WI38 (cell line): Measurements from ENCODE around the gene SHANK2.

Source experiments
- H3K4me3 ChIP-seq: 2 replicates; pipeline ENCODE4 v1.5.1; 2011; ENCODE audit warnings: low read depth, mild to moderate bottlenecking, control low read depth, low read length
- CTCF ChIP-seq: IDR thresholded peaks from 2 replicates; pipeline ENCODE4 v1.5.1; 2012; ENCODE audit warnings: low read depth, mild to moderate bottlenecking, control low read depth, low read length

SHANK2 gene

GRCh38 chr11:71227058-71227659 lies 25.2 kb downstream of the SHANK2 start:
- no peak for TF ChIP-seq CTCF
- H3K4me3 ChIP-seq, result no peak overlapping the region

- H3K4me3 ChIP-seq, result no peak overlapping the region
- no peak for TF ChIP-seq CTCF
Measured at GRCh38 chr11:71223671-71224660, 28.4 kb downstream of the SHANK2 start.

- no peak overlapping the region for H3K4me3 ChIP-seq
- TF ChIP-seq CTCF, result no peak
Measured at GRCh38 chr11:71223081-71223405, 29.3 kb downstream of the SHANK2 start.

- TF ChIP-seq CTCF, result no peak
- H3K4me3 ChIP-seq, result no peak overlapping the region
Measured at GRCh38 chr11:71222318-71223080, 29.9 kb downstream of the SHANK2 start.

- no peak overlapping the region for H3K4me3 ChIP-seq
- TF ChIP-seq CTCF, result no peak
Measured at GRCh38 chr11:71221821-71222220, 30.6 kb downstream of the SHANK2 start.

- no peak overlapping the region for H3K4me3 ChIP-seq
- no peak for TF ChIP-seq CTCF
Measured at GRCh38 chr11:71221201-71221600, 31.2 kb downstream of the SHANK2 start.
